Neuronal stem cell (in vitro differentiated cells): ENCODE measurements around the gene TBC1D16.

Experiments
- DNase-seq: peaks from one replicate; pipeline ENCODE4 v3.0.0-alpha.2; 2013; ENCODE audit warnings: low spot score
- H2AFZ ChIP-seq: one replicate; pipeline ENCODE4 v1.6.1; 2013; ENCODE audit warnings: mild to moderate bottlenecking, low read length, inconsistent platforms
- H2AK5ac ChIP-seq: 2 replicates; pipeline ENCODE4 v1.6.1; 2013; ENCODE audit warnings: low read depth, mild to moderate bottlenecking, inconsistent platforms, low read length, moderate library complexity, mixed read lengths
- H2BK120ac ChIP-seq: 2 replicates; pipeline ENCODE4 v1.6.1; 2013; ENCODE audit warnings: low read depth, mild to moderate bottlenecking, inconsistent platforms, low read length, moderate library complexity, mixed read lengths
- H2BK12ac ChIP-seq: one replicate; pipeline ENCODE4 v1.6.1; 2013; ENCODE audit warnings: low read length, inconsistent platforms
- H2BK15ac ChIP-seq: 2 replicates; pipeline ENCODE4 v1.6.1; 2013; ENCODE audit warnings: mild to moderate bottlenecking, low read length, inconsistent platforms, mixed read lengths
- H2BK5ac ChIP-seq: one replicate; pipeline ENCODE4 v1.6.1; 2013; ENCODE audit warnings: inconsistent platforms, mild to moderate bottlenecking, low read length, moderate library complexity
- H3K14ac ChIP-seq: one replicate; pipeline ENCODE4 v1.6.1; 2013; ENCODE audit warnings: low read length, inconsistent platforms
- H3K18ac ChIP-seq: 2 replicates; pipeline ENCODE4 v1.6.1; 2013; ENCODE audit warnings: low read length, inconsistent platforms
- H3K23ac ChIP-seq: 2 replicates; pipeline ENCODE4 v1.6.1; 2013; ENCODE audit warnings: low read depth, mild to moderate bottlenecking, mixed read lengths, low read length, inconsistent platforms; ENCODE audit not compliant: poor library complexity
- H3K27ac ChIP-seq: replicated peaks from 3 replicates; pipeline ENCODE4 v1.5.1; 2013; ENCODE audit warnings: low read length, inconsistent platforms
- H3K27me3 ChIP-seq, 3 experiments: 2 replicates each; pipeline ENCODE4 v1.6.1; 2013; ENCODE audit warnings: low read length in 3 of 3, mild to moderate bottlenecking in 2 of 3, inconsistent platforms in 1 of 3, low read depth in 1 of 3, mixed read lengths in 1 of 3, moderate library complexity in 1 of 3; ENCODE audit not compliant: control insufficient read depth in 3 of 3, insufficient read depth in 3 of 3
- H3K36me3 ChIP-seq, 2 donors: replicated peaks in 1 of 2; 2 replicates each; pipeline ENCODE4 v1.6.1; 2013; ENCODE audit warnings: low read length in 2 of 2; ENCODE audit not compliant: control insufficient read depth in 2 of 2, insufficient read depth in 2 of 2
- H3K4ac ChIP-seq: 2 replicates; pipeline ENCODE4 v1.6.1; 2013; ENCODE audit warnings: inconsistent platforms, mild to moderate bottlenecking, low read length, moderate library complexity
- H3K4me1 ChIP-seq, 2 donors: 1 replicate in 1 of 2; 2 replicates in 1 of 2; pipeline ENCODE4 v1.6.1; 2013; ENCODE audit warnings: low read length in 2 of 2, low read depth in 1 of 2; ENCODE audit not compliant: control insufficient read depth in 2 of 2, insufficient read depth in 1 of 2
- H3K4me2 ChIP-seq: one replicate; pipeline ENCODE4 v1.6.1; 2013; ENCODE audit warnings: mild to moderate bottlenecking, low read length, inconsistent platforms; ENCODE audit not compliant: insufficient read depth, poor library complexity, severe bottlenecking
- H3K4me3 ChIP-seq, 2 donors: 2 replicates each; pipeline ENCODE4 v1.5.1; 2013; ENCODE audit warnings: low read length in 2 of 2, mild to moderate bottlenecking in 2 of 2, inconsistent platforms in 1 of 2, moderate library complexity in 1 of 2
- H3K79me1 ChIP-seq: one replicate; pipeline ENCODE4 v1.6.1; 2013; ENCODE audit warnings: low read depth, mild to moderate bottlenecking, inconsistent platforms, low read length, moderate library complexity
- H3K9ac ChIP-seq: one replicate; pipeline ENCODE4 v1.6.1; 2013; ENCODE audit warnings: mild to moderate bottlenecking, low read depth, low read length, inconsistent platforms; ENCODE audit not compliant: poor library complexity
- H3K9me3 ChIP-seq, 2 donors: replicated peaks in 1 of 2; 2 replicates each; pipeline versions ENCODE3 to v1.6.1; 2013; ENCODE audit warnings: low read length in 2 of 2, mild to moderate bottlenecking in 2 of 2, inconsistent platforms in 1 of 2, low read depth in 1 of 2, mixed read lengths in 1 of 2, moderate library complexity in 1 of 2; ENCODE audit not compliant: control insufficient read depth in 2 of 2, insufficient read depth in 1 of 2
- H4K8ac ChIP-seq: one replicate; pipeline ENCODE4 v1.6.1; 2013; ENCODE audit warnings: low read depth, mild to moderate bottlenecking, inconsistent platforms, low read length, moderate library complexity
- H4K91ac ChIP-seq: one replicate; pipeline ENCODE4 v1.6.1; 2013; ENCODE audit warnings: low read length, low read depth, mild to moderate bottlenecking, inconsistent platforms; ENCODE audit not compliant: poor library complexity
- WGBS, 2 donors: extraction: QIAGEN DNeasy Blood & Tissue Kit; methylation state at CpG; one replicate each; pipeline ENCODE4 v1.1.7; 2013; ENCODE audit warnings: missing lambda C conversion rate in 2 of 2, mixed read lengths in 1 of 2; ENCODE audit not compliant: insufficient read length in 2 of 2, insufficient replicate concordance in 1 of 2; ENCODE audit errors: extremely low coverage in 2 of 2; 5-methylcytosine and 5-hydroxymethylcytosine counted together

Gene TBC1D16

GRCh38 chr17:80003969-80004368 is 31.7 kb downstream of the TBC1D16 start:
- H3K4me2 ChIP-seq, result no peak overlapping the region

GRCh38 chr17:80002690-80003490 is 32.8 kb downstream of the TBC1D16 start:
- Histone ChIP-seq H2BK12ac (peak overlapping the region; percentile 86), H2AK5ac (peak overlapping the region; percentile 36), H4K91ac (no peak overlapping the region), H3K27ac (no peak overlapping the region), H3K23ac (no peak overlapping the region), H3K4me1 (no peaks in the 10 kb centered on the region), H3K79me1 (peaks cover 3% of the 10 kb centered on the region), H3K4me3 (no peak overlapping the region), H2BK5ac (peak overlapping the region; percentile 58), H3K4ac (no peak overlapping the region), H3K36me3 (peaks cover 12 to 77% of the 10 kb centered on the region in 2 donors), H3K9ac (no peak overlapping the region), H3K4me2 (no peak overlapping the region), H3K14ac (peak overlapping the region; percentile 64), H4K8ac (no peak overlapping the region), H3K18ac (no peak overlapping the region), H2BK120ac (no peak overlapping the region), H3K9me3 (peaks cover 0 to 11% of the 10 kb centered on the region in 2 donors), H2BK15ac (no peak overlapping the region), H2AFZ (no peak overlapping the region), H3K27me3 (no peaks in the 10 kb centered on the region)
- DNase-seq, result no peak
- no CpG with 5 or more reads among the region's 30 CpGs for WGBS, 2 donors

More at GRCh38 chr17:80003969-80004368, 31.7 kb downstream of the TBC1D16 start:
- Histone ChIP-seq H2AFZ (no peak overlapping the region), H3K27me3 (no peaks in the 10 kb centered on the region), H3K36me3 (peaks cover 10 to 82% of the 10 kb centered on the region in 2 donors), H4K91ac (no peak overlapping the region), H4K8ac (no peak overlapping the region), H2BK12ac (no peak overlapping the region), H2BK5ac (no peak overlapping the region), H2AK5ac (no peak overlapping the region), H3K9me3 (peaks cover 0 to 11% of the 10 kb centered on the region in 2 donors), H2BK120ac (no peak overlapping the region), H3K23ac (no peak overlapping the region), H3K27ac (no peak overlapping the region), H3K4ac (no peak overlapping the region), H3K14ac (no peak overlapping the region), H3K9ac (no peak overlapping the region), H3K4me1 (no peaks in the 10 kb centered on the region), H3K18ac (no peak overlapping the region), H2BK15ac (no peak overlapping the region), H3K4me3 (no peak overlapping the region), H3K79me1 (peaks cover 3% of the 10 kb centered on the region)
- no peak for DNase-seq
- WGBS, 2 donors, result 100% methylated on average over 2 of the region's 15 CpGs; no CpG with 5 or more reads in 1 of the 2 donors

DNA sequence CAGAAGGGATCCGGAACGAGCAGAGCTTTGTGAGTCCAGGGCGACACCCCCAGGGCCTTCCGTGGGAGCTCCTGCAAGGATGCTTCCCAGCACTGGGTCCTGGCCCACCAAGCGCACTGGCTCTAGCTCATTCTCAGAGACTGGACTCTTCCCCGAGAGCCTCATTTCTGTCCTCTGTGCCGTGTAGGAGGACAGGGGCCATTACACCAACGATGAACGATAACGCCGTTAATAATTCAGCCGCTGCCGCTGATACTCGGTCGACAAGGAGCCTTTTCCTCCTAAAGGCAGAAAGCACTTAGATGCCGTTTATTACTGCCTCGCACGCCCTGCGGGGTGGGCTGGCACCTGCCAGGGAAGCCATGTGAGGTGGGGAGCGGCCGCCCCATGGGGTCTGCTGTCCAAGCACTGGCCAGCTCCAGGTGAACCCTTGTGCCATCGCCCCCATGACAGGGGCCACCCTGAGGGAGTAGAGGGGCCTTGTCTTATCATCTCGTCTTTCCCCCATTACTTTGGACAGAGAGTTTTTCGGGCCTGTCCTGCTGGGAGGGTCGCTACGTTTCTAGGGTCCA is 33.5 kb downstream of the TBC1D16 start:
- Histone ChIP-seq H3K36me3 (peaks cover 12 to 70% of the 10 kb centered on the region in 2 donors), H2BK5ac (peak overlapping the region; percentile 58), H3K9me3 (peaks cover 0 to 11% of the 10 kb centered on the region in 2 donors), H2BK120ac (no peak overlapping the region), H3K9ac (peak overlapping the region; percentile 1), H3K18ac (no peak overlapping the region), H2BK12ac (no peak overlapping the region), H3K23ac (no peak overlapping the region), H2AFZ (no peak overlapping the region), H4K8ac (no peak overlapping the region), H3K27ac (no peak overlapping the region), H2AK5ac (no peak overlapping the region), H3K27me3 (no peaks in the 10 kb centered on the region), H3K79me1 (peaks cover 3% of the 10 kb centered on the region), H3K4me3 (no peak overlapping the region), H3K4ac (no peak overlapping the region), H3K4me2 (no peak overlapping the region), H3K4me1 (no peaks in the 10 kb centered on the region), H2BK15ac (no peak overlapping the region), H4K91ac (no peak overlapping the region), H3K14ac (no peak overlapping the region)
- no peak for DNase-seq
- WGBS, 2 donors, result no CpG with 5 or more reads among the region's 26 CpGs

DNA sequence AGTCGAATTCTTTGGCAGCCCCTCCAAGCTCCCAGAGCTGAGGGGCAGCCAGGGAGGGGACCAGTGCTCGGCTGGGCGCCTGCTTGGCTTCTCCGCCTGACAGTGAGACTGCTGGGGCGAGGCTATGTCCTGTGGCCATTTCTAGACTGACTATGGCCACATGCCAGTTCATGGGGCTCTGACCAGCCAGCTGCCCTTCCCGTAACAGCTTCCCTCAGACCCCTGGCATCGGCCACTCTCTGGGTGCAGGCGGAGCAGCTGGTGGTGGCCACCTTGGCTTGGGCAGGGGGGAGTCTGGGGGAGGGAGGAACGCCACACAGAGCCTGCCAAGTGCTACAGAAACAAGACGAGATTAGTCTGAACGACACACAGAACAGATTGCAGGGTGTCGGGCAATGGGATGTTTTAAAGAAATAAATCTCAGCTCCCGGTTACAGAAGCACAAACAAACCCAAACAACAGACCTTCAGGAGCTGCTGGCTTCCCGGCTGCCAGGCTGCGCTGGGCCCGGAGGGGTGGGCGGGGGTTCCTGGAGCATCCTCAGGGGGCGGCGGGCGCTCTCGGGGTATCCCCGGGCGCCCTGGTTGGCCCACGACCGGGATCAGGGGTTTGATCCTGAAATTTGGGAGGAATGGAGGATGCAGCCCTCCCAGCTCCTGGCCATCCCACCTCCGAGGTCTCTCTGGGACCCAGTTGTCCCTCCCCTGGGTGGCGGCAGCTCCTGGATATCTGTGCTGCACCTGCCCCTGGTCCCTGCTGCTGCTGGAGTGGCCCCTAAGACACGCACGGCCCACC is 34.5 kb downstream of the TBC1D16 start:
- Histone ChIP-seq H3K23ac (no peak overlapping the region), H3K36me3 (peaks cover 12 to 73% of the 10 kb centered on the region in 2 donors), H2BK5ac (no peak overlapping the region), H4K8ac (no peak overlapping the region), H3K4me1 (no peaks in the 10 kb centered on the region), H3K79me1 (peaks cover 3% of the 10 kb centered on the region), H3K27me3 (no peaks in the 10 kb centered on the region), H3K4me3 (no peak overlapping the region), H3K4ac (no peak overlapping the region), H3K9me3 (peaks cover 0 to 11% of the 10 kb centered on the region in 2 donors), H2AFZ (no peak overlapping the region), H3K27ac (no peak overlapping the region), H3K14ac (no peak overlapping the region), H3K18ac (no peak overlapping the region), H2BK12ac (no peak overlapping the region), H2AK5ac (no peak overlapping the region), H3K9ac (no peak overlapping the region), H3K4me2 (no peak overlapping the region), H2BK120ac (no peak overlapping the region), H4K91ac (no peak overlapping the region), H2BK15ac (no peak overlapping the region)
- no peak for DNase-seq
- no CpG with 5 or more reads among the region's 29 CpGs for WGBS, 2 donors
